Measurements from ENCODE around the gene NRAP.

Gene NRAP

DNA sequence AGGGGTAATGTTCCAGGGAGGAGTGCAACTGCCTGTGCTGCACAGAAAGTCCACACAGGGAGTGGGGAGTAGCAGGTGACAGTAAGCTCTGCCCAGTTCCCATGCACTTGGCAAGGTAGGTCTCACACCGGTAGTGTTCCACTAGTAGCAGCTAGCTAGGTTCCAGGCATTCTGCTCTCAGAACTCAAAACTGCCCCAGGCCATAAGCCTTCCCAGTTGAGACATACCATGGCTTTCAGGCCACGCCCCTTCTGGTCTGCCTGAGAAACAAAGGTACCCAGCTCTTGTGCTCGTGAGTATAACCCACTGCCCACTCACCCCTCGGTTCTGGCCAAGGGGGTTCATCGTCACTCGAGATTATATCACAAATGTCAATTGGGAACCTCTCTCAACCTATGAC, 28.4 kb upstream of the NRAP start:
- H3K4me3 ChIP-seq (ENCODE audit: control insufficient read depth, low read depth, low read length): no peak overlapping the region
- no peak for DNase-seq (ENCODE audit: low read depth)
- TF ChIP-seq, protein P1, sequence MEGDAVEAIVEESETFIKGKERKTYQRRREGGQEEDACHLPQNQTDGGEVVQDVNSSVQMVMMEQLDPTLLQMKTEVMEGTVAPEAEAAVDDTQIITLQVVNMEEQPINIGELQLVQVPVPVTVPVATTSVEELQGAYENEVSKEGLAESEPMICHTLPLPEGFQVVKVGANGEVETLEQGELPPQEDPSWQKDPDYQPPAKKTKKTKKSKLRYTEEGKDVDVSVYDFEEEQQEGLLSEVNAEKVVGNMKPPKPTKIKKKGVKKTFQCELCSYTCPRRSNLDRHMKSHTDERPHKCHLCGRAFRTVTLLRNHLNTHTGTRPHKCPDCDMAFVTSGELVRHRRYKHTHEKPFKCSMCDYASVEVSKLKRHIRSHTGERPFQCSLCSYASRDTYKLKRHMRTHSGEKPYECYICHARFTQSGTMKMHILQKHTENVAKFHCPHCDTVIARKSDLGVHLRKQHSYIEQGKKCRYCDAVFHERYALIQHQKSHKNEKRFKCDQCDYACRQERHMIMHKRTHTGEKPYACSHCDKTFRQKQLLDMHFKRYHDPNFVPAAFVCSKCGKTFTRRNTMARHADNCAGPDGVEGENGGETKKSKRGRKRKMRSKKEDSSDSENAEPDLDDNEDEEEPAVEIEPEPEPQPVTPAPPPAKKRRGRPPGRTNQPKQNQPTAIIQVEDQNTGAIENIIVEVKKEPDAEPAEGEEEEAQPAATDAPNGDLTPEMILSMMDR (conservative IDR thresholded peaks at IDR 0.05; ENCODE audit: control insufficient read depth, insufficient read depth, low read depth, low read length): no peak

DNA sequence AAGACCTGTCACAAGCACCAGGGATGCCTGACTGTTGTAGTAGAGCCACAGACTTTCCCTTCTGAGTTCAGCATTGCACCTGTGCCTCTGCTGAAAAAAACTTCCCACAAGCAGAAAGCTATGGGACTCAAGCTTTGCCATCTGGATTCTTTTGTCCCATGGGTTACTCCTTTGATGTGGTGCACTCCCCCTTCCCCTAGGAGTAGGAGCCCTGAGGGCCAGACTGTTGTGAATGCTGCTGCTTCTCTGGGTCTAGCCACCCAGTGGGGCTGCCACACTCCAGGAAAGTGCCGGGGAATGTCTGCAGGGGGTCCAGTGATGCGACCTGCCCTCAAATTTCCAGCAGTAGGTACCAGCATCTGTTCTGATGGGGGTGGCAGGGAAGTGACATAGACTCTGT, 27.5 kb upstream of the NRAP start:
- TF ChIP-seq, protein P1 (conservative IDR thresholded peaks at IDR 0.05; ENCODE audit: control insufficient read depth, insufficient read depth, low read depth, low read length): no peak
- H3K4me3 ChIP-seq (ENCODE audit: control insufficient read depth, low read depth, low read length): no peak overlapping the region
- DNase-seq (ENCODE audit: low read depth): no peak

DNA sequence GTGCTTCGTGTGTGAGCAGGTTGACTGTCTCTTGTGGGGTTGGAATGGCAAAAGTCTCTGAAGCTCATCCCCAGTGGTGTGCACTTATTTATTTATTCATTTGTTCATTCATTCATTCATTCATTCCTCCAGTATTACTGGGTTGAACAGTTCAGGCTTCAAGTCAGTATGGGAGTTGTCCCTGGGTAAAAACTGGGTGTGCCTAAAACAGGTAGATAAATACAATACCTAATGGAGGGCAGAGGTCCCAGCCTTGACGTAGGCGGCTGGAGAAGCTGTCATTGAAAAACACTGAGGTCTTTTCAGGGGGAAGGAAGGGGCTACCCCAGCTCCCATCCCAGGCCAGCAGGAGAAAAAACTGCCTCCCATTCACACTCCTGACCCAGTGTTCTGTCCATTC, 26.9 kb upstream of the NRAP start:
- TF ChIP-seq, protein P1 (conservative IDR thresholded peaks at IDR 0.05; ENCODE audit: control insufficient read depth, insufficient read depth, low read depth, low read length): no peak
- H3K4me3 ChIP-seq (ENCODE audit: control insufficient read depth, low read depth, low read length): no peak overlapping the region
- DNase-seq (ENCODE audit: low read depth): no peak

DNA sequence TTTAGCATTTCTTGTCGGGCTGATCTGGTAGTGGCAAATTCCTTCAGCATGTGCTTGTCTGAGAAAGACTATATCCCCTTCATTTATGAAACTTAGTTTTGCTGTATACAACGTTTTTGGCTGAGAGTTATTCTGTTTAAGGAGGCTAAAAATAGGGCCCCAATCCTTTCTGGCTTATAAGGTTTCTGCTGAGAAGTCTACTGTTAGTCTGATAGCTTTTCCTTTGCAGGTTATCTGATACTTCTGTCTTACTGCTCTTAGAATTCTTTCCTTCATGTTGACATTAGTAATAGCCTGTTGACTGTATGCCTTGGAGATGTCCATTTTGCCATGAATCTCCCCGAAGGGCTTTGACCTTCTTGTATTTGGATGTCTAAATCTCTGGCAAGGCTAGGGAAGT, 25.7 kb upstream of the NRAP start:
- H3K4me3 ChIP-seq (ENCODE audit: control insufficient read depth, low read depth, low read length): no peak overlapping the region
- no peak for DNase-seq (ENCODE audit: low read depth)
- TF ChIP-seq, protein P1 (conservative IDR thresholded peaks at IDR 0.05; ENCODE audit: control insufficient read depth, insufficient read depth, low read depth, low read length): no peak

DNA sequence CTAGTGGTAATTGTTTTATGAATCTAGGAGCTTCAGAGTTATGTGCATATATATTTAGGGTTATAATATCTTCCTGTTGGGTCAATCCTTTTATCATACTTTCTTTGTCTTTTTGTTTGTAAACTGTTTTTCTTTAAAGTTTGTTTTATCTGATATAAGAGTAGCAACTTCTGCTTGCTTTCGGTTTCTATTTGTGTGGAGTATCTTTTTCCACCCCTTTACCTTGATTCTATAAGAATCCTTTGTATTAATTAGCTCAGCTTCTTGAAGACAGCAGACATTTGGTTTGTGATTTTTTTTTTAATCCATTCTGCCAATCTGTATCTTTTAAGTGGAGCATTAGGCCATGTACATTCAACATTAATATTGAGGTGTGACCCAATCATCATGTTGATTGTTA, 25.2 kb upstream of the NRAP start:
- DNase-seq (ENCODE audit: low read depth): no peak
- H3K4me3 ChIP-seq (ENCODE audit: control insufficient read depth, low read depth, low read length): no peak overlapping the region
- TF ChIP-seq, protein P1 (conservative IDR thresholded peaks at IDR 0.05; ENCODE audit: control insufficient read depth, insufficient read depth, low read depth, low read length): no peak

DNA sequence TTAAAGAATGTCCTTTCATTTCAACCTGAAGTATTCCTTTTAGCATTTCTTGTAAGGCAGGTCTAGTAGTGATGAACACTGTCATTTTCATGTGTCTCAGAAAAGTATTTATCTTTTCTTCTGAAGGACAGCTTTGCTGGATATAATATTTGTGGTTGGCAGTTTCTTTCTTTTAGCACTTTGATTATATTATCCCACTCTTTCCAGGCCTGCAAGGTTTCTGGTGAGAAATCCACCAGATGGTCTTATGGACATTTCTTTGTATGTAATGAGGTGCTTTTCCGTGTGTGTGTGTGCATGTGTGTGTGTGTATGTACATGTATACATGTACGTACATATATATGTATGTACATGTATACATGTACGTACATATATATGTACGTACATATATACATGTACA, 23.2 kb upstream of the NRAP start:
- TF ChIP-seq, protein P1 (conservative IDR thresholded peaks at IDR 0.05; ENCODE audit: control insufficient read depth, insufficient read depth, low read depth, low read length): no peak
- H3K4me3 ChIP-seq (ENCODE audit: control insufficient read depth, low read depth, low read length): no peak overlapping the region

DNA sequence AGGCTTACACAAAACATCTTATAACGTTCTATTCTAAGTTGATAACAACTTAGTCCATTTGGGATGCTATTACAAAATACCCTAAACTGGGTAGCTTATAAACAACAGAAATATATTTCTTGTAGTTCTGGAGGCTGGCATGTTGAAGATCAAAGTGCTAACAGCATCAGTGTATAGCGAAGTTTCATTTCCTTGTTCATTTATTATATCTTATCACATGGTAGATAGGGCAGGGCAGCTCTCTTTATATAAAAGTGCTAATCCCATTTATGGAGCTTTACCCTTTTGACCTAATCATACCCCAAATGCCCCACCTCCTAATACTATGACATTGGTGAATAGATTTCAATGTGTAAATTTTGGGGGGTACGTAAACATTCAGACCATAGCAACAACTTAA, 22.2 kb upstream of the NRAP start:
- TF ChIP-seq, protein P1 (conservative IDR thresholded peaks at IDR 0.05; ENCODE audit: control insufficient read depth, insufficient read depth, low read depth, low read length): no peak
- no peak overlapping the region for H3K4me3 ChIP-seq (ENCODE audit: control insufficient read depth, low read depth, low read length)
- no peak for DNase-seq (ENCODE audit: low read depth)

More for the DNA sequence above, 23.2 kb upstream of the NRAP start:
- no peak for DNase-seq (ENCODE audit: low read depth)
